HEK293 (cell line): Measurements from ENCODE around the gene TUT4.

Experiments
- CTCF ChIA-PET: fragments of 350-600 bp; formaldehyde crosslinking; extraction: SDS; loops from one replicate; lab custom pipeline; 2021; ENCODE audit warnings: antibody characterized with exemption; lab: Yijun Ruan, JAX
- POLR2A ChIA-PET: fragments of 300-600 bp; formaldehyde crosslinking; extraction: SDS; loops from one replicate; lab custom pipeline; 2020; ENCODE audit warnings: antibody characterized with exemption, inconsistent platforms; lab: Yijun Ruan, JAX
- H3K27ac ChIP-seq: fragments of 200-500 bp; sonication (Bioruptor generic); 2 replicates; pipeline ENCODE4 v1.5.1; 2014; ENCODE audit warnings: low read depth, low read length, control low read depth, inconsistent platforms; ENCODE audit errors: extremely low read depth
- H3K36me3 ChIP-seq, 2 experiments: fragments of 200-500 bp in 1 of 2; sonication (Bioruptor generic) in 1 of 2; 1 replicate in 1 of 2; 2 replicates in 1 of 2; pipeline ENCODE4 v1.5.1; 2014 to 2017; ENCODE audit warnings: inconsistent platforms in 2 of 2, low read length in 2 of 2; ENCODE audit not compliant: control insufficient read depth in 2 of 2, insufficient read depth in 1 of 2
- H3K4me1 ChIP-seq: fragments of 200-500 bp; sonication (Bioruptor generic); 2 replicates; pipeline ENCODE4 v1.5.1; 2014; ENCODE audit warnings: mild to moderate bottlenecking, low read length, inconsistent platforms; ENCODE audit not compliant: control insufficient read depth, insufficient read depth
- H3K4me3 ChIP-seq: 2 replicates; pipeline ENCODE4 v1.5.1; 2011; ENCODE audit warnings: low read depth, mild to moderate bottlenecking, control low read depth, low read length, moderate library complexity
- H3K9me3 ChIP-seq: fragments of 200-500 bp; sonication (Bioruptor generic); 2 replicates; pipeline ENCODE4 v1.5.1; 2014; ENCODE audit warnings: low read depth, low read length, inconsistent platforms; ENCODE audit not compliant: control insufficient read depth, insufficient read depth
- CTCF ChIP-seq: fragments of 450-650 bp; formaldehyde crosslinking; IDR thresholded peaks from 2 replicates; pipeline ENCODE4 v1.5.1; 2016; ENCODE audit warnings: missing biosample characterization, missing genetic modification characterization
- FEZF1 ChIP-seq: fragments of 450-650 bp; formaldehyde crosslinking; IDR thresholded peaks from 2 replicates; pipeline ENCODE4 v1.5.1; 2016; ENCODE audit warnings: missing biosample characterization, missing genetic modification characterization
- INSM2 ChIP-seq: fragments of 450-650 bp; formaldehyde crosslinking; IDR thresholded peaks from 2 replicates; pipeline ENCODE4 v1.5.1; 2016; ENCODE audit warnings: missing biosample characterization, missing genetic modification characterization
- PRDM6 ChIP-seq: fragments of 450-650 bp; formaldehyde crosslinking; IDR thresholded peaks from 2 replicates; pipeline ENCODE4 v1.5.1; 2017; ENCODE audit warnings: missing biosample characterization, missing genetic modification characterization
- SP2 ChIP-seq: fragments of 450-650 bp; formaldehyde crosslinking; IDR thresholded peaks from 2 replicates; pipeline ENCODE4 v1.5.1; 2016; ENCODE audit warnings: missing biosample characterization, missing genetic modification characterization
- SP7 ChIP-seq: fragments of 450-650 bp; formaldehyde crosslinking; IDR thresholded peaks from 2 replicates; pipeline ENCODE4 v1.5.1; 2016; ENCODE audit warnings: missing biosample characterization, missing genetic modification characterization
- YY2 ChIP-seq: fragments of 450-650 bp; formaldehyde crosslinking; IDR thresholded peaks from 2 replicates; pipeline ENCODE4 v1.5.1; 2016; ENCODE audit warnings: missing biosample characterization, missing genetic modification characterization
- ZEB2 ChIP-seq: fragments of 450-650 bp; formaldehyde crosslinking; IDR thresholded peaks from 2 replicates; pipeline ENCODE4 v1.5.1; 2016; ENCODE audit warnings: missing biosample characterization, missing genetic modification characterization
- ZFP69B ChIP-seq: fragments of 450-650 bp; formaldehyde crosslinking; IDR thresholded peaks from 2 replicates; pipeline ENCODE4 v1.5.1; 2016; ENCODE audit warnings: missing biosample characterization, missing genetic modification characterization
- ZNF221 ChIP-seq: fragments of 450-650 bp; formaldehyde crosslinking; IDR thresholded peaks from 2 replicates; pipeline ENCODE4 v1.5.1; 2017; ENCODE audit warnings: missing biosample characterization, missing genetic modification characterization, borderline replicate concordance
- ZNF280D ChIP-seq: fragments of 450-650 bp; formaldehyde crosslinking; IDR thresholded peaks from 2 replicates; pipeline ENCODE4 v1.5.1; 2016; ENCODE audit warnings: missing biosample characterization, missing genetic modification characterization
- ZNF366 ChIP-seq: fragments of 450-650 bp; formaldehyde crosslinking; conservative IDR thresholded peaks from 2 replicates; pipeline ENCODE4 v1.5.1; 2016; ENCODE audit warnings: missing biosample characterization, missing genetic modification characterization
- ZNF426 ChIP-seq: fragments of 450-650 bp; formaldehyde crosslinking; IDR thresholded peaks from 2 replicates; pipeline ENCODE4 v1.5.1; 2017; ENCODE audit warnings: missing biosample characterization, missing genetic modification characterization, mild to moderate bottlenecking, inconsistent platforms, moderate library complexity
- ZNF513 ChIP-seq: fragments of 450-650 bp; IDR thresholded peaks from 2 replicates; pipeline ENCODE4 v1.5.1; 2018; ENCODE audit warnings: missing biosample characterization, missing genetic modification characterization
- ZNF549 ChIP-seq: fragments of 450-650 bp; IDR thresholded peaks from 2 replicates; pipeline ENCODE4 v1.5.1; 2018; ENCODE audit warnings: missing biosample characterization, missing genetic modification characterization, mild to moderate bottlenecking, inconsistent platforms, moderate library complexity
- ZNF585B ChIP-seq: fragments of 450-650 bp; formaldehyde crosslinking; IDR thresholded peaks from 2 replicates; pipeline ENCODE4 v1.5.1; 2016; ENCODE audit warnings: missing biosample characterization, missing genetic modification characterization
- ZNF600 ChIP-seq: fragments of 450-650 bp; formaldehyde crosslinking; IDR thresholded peaks from 2 replicates; pipeline ENCODE4 v1.5.1; 2016; ENCODE audit warnings: missing biosample characterization, missing genetic modification characterization
- ZNF629 ChIP-seq: fragments of 450-650 bp; formaldehyde crosslinking; IDR thresholded peaks from 2 replicates; pipeline ENCODE4 v1.5.1; 2017; ENCODE audit warnings: missing biosample characterization, missing genetic modification characterization
- ZNF660 ChIP-seq: fragments of 450-650 bp; IDR thresholded peaks from 2 replicates; pipeline ENCODE4 v1.5.1; 2018; ENCODE audit warnings: missing biosample characterization, mild to moderate bottlenecking, missing genetic modification characterization
- ZNF670 ChIP-seq: fragments of 450-650 bp; formaldehyde crosslinking; IDR thresholded peaks from 2 replicates; pipeline ENCODE4 v1.5.1; 2016; ENCODE audit warnings: missing biosample characterization, missing genetic modification characterization, low read depth
- ZNF768 ChIP-seq: fragments of 450-650 bp; formaldehyde crosslinking; IDR thresholded peaks from 2 replicates; pipeline ENCODE4 v1.5.1; 2018; ENCODE audit warnings: missing biosample characterization, mild to moderate bottlenecking, missing genetic modification characterization
- ZNF843 ChIP-seq: fragments of 450-650 bp; formaldehyde crosslinking; IDR thresholded peaks from 2 replicates; pipeline ENCODE4 v1.5.1; 2016; ENCODE audit warnings: missing biosample characterization, missing genetic modification characterization
- TF ChIP-seq, protein P1 (sequence below): sonication (generic); formaldehyde crosslinking; IDR thresholded peaks from 2 replicates; pipeline ENCODE4 v1.8.1; 2022; ENCODE audit warnings: mild to moderate bottlenecking, moderate library complexity, missing genetic modification reagents

TUT4 gene

GRCh38 chr1:52511439-52511838 lies 41.5 kb downstream of the TUT4 start:
- Histone ChIP-seq H3K9me3 (no peaks in the 10 kb centered on the region), H3K4me3 (no peak overlapping the region), H3K27ac (no peak overlapping the region), H3K4me1 (no peaks in the 10 kb centered on the region)
- ChIA-PET POLR2A (interaction anchor here (1.2 kb wide), 1 partner anchor 41 kb away, joined by 3 read pairs; the partner anchor contains the start of gene TUT4), CTCF (no interaction called here)
- no peak for TF ChIP-seq ZNF843 (tag by site-specific recombination)
- no peak for TF ChIP-seq YY2 (tag by site-specific recombination)
- no peak for TF ChIP-seq ZFP69B (tag by site-specific recombination)
- TF ChIP-seq ZNF549 (tag by site-specific recombination) = no peak
- no peak for TF ChIP-seq ZNF660 (tag by site-specific recombination)
- no peak for TF ChIP-seq ZNF585B (tag by site-specific recombination)
- TF ChIP-seq ZNF513 (tag by site-specific recombination) = no peak
- no peak for TF ChIP-seq FEZF1 (tag by site-specific recombination)
- no peak for TF ChIP-seq SP7 (tag by site-specific recombination)
- TF ChIP-seq ZNF768 (tag by site-specific recombination) = no peak
- no peak for TF ChIP-seq ZNF600 (tag by site-specific recombination)
- TF ChIP-seq, all 188 proteins: peak for 0
- peaks cover 16 to 35% of the 10 kb centered on the region in 2 experiments for H3K36me3 ChIP-seq

DNA sequence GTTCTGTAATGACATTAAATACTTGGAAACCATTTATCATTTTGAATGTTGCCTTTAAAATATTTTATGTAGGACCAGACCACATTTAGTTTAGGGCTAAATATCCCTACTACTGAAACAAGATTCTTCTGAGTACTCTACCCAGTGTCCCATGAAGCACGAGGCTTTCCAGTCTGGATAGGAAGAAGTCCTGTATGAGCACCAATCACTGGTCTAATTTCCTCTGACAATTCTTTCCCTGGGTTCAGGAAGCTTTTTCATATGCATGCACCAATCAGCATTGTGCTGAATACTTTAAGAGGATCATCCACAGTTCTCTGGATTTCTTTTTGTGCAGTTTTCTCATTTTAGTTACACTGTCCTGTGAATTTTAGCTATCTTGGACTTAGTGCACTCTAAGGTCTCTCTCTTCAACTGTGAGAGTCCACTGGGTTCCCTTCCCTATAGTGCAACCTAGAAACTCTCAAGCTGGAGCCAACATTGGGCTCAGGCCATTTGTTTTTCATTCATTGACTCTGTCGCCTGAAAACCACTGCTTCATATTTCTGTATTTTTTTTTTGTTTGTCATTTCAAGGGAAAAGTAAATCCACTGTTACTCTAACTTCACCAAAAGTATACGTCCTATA lies 45.9 kb downstream of the TUT4 start:
- ChIA-PET CTCF (interaction anchor here (0.6 to 0.9 kb wide), 2 partner anchors 32 to 178 kb away, joined by 3 to 4 read pairs; no protein-coding TSS in a partner anchor), POLR2A (no interaction called here)
- H3K9me3 ChIP-seq = no peaks in the 10 kb centered on the region
- no peak overlapping the region for H3K4me3 ChIP-seq
- no peaks in the 10 kb centered on the region for H3K4me1 ChIP-seq
- peaks cover 11 to 31% of the 10 kb centered on the region in 2 experiments for H3K36me3 ChIP-seq
- no peak overlapping the region for H3K27ac ChIP-seq
- TF ChIP-seq ZNF221 = no peak
- no peak for TF ChIP-seq ZNF280D (tag by site-specific recombination)
- TF ChIP-seq INSM2 (tag by site-specific recombination) = no peak
- no peak for TF ChIP-seq CTCF (tag by site-specific recombination)
- TF ChIP-seq ZNF426 = no peak
- TF ChIP-seq, protein P1, sequence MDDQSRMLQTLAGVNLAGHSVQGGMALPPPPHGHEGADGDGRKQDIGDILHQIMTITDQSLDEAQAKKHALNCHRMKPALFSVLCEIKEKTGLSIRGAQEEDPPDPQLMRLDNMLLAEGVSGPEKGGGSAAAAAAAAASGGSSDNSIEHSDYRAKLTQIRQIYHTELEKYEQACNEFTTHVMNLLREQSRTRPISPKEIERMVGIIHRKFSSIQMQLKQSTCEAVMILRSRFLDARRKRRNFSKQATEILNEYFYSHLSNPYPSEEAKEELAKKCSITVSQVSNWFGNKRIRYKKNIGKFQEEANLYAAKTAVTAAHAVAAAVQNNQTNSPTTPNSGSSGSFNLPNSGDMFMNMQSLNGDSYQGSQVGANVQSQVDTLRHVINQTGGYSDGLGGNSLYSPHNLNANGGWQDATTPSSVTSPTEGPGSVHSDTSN (CRISPR knock-in tag) = no peak
- no peak for TF ChIP-seq SP2 (tag by site-specific recombination)
- TF ChIP-seq ZNF670 (tag by site-specific recombination) = no peak
- TF ChIP-seq ZNF629 = no peak
- no peak for TF ChIP-seq ZEB2 (tag by site-specific recombination)
- no peak for TF ChIP-seq ZNF366 (tag by site-specific recombination)
- no peak for TF ChIP-seq PRDM6
